Choroid plexus epithelial cell (primary cell): ENCODE data around the gene SMOC2.

Source experiments
- DNase-seq: peaks from one replicate; pipeline ENCODE4 v3.0.0-alpha.2; 2010; ENCODE audit warnings: low read depth
- H3K4me3 ChIP-seq: 2 replicates; pipeline ENCODE4 v1.5.1; 2011; ENCODE audit warnings: low read depth, mild to moderate bottlenecking, control low read depth, low read length, moderate library complexity
- TF ChIP-seq, protein P1 (sequence below): conservative IDR thresholded peaks from 2 replicates; pipeline ENCODE4 v1.5.1; 2011; ENCODE audit warnings: low read depth, mild to moderate bottlenecking, control low read depth, inconsistent platforms, low read length, moderate library complexity

SMOC2 gene

GRCh38 chr6:168440520-168441433 lies at the start of gene SMOC2:
TSS of gene SMOC2 (plus strand) at chr6:168441184. CDS start at chr6:168441371, 187 bp downstream.
- no peak within 1 kb of the TSS for H3K4me3 ChIP-seq
- no peak for DNase-seq
- TF ChIP-seq, protein P1, sequence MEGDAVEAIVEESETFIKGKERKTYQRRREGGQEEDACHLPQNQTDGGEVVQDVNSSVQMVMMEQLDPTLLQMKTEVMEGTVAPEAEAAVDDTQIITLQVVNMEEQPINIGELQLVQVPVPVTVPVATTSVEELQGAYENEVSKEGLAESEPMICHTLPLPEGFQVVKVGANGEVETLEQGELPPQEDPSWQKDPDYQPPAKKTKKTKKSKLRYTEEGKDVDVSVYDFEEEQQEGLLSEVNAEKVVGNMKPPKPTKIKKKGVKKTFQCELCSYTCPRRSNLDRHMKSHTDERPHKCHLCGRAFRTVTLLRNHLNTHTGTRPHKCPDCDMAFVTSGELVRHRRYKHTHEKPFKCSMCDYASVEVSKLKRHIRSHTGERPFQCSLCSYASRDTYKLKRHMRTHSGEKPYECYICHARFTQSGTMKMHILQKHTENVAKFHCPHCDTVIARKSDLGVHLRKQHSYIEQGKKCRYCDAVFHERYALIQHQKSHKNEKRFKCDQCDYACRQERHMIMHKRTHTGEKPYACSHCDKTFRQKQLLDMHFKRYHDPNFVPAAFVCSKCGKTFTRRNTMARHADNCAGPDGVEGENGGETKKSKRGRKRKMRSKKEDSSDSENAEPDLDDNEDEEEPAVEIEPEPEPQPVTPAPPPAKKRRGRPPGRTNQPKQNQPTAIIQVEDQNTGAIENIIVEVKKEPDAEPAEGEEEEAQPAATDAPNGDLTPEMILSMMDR, result no peak

DNA sequence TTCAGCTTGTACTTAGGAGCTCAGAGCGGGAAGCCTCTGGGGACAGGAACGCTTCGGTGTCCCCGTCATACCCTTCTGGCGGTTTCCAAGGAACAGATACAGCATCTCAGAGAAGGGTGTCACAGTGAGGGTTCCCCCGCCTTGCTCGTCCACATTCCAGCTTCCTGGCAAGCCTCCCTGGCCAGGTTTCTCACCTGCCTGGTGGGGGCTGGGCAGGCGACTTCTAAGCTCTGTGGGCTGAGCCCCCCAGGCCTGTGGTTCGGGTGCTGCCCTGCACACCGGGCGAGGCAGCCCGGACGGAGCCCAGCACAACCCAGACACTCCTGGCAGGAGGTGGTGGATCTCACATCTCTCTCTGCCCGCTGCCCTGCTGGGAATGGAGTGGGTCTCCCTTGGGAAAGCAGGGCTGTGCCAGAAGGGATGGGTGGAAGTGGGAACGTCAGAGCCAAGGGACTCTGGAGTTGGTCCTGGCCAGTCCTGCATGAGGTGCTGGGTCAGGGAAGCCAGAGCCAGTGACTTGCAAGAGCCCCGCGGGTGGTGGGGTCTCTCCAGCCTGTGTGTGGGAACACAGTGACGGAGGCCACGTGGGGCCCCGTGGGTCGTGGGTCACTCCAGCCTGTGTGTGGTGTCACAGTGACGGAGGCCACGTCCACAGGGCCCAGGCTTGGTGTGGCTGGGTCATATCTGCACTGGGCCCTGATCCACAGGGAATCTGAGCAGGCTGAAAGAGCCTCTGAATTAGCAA lies 47.7 kb upstream of the SMOC2 start:
- no peak overlapping the region for H3K4me3 ChIP-seq
- TF ChIP-seq, protein P1, result no peak
- no peak for DNase-seq

DNA sequence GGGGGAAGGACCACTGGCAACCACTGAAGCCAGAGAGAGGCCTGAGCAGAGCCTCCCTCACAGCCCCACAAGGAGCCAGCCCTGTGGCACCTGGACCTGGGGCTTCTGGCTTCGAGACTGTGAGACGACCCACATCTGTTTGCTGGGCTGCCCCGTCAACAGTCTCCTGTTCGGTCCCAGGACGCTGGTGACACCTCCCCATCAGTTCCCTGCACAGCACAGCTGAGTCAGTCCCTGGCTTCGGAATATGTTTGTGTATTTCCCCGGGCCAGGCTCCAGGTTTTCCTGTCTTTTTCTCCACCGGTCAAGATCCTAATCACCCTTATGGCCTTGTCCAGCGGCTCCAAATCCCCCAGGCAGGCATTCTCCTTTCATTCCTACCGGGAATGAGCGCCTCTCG lies 46.4 kb upstream of the SMOC2 start:
- DNase-seq, result no peak
- no peak overlapping the region for H3K4me3 ChIP-seq
- TF ChIP-seq, protein P1, result no peak

DNA sequence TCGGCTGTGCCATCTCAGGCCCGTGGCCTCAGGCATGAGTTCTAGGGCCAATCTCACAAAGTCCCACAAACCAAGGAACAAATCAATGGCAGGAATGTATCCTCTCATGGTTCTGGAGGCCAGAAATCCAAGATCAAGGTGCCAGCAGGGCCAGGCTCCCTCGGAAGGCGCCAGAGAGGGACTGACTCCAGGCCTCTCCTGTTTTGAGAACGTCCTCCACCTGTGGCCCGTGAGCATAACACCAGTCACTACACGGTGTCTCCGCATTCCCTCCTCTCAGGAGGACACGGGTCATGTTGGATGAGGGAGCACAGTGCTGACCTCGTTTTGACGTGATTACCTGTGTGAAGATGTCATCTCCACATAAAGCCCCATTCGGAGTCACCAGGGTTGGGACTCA lies 45.0 kb upstream of the SMOC2 start:
- DNase-seq, result no peak
- no peak overlapping the region for H3K4me3 ChIP-seq

DNA sequence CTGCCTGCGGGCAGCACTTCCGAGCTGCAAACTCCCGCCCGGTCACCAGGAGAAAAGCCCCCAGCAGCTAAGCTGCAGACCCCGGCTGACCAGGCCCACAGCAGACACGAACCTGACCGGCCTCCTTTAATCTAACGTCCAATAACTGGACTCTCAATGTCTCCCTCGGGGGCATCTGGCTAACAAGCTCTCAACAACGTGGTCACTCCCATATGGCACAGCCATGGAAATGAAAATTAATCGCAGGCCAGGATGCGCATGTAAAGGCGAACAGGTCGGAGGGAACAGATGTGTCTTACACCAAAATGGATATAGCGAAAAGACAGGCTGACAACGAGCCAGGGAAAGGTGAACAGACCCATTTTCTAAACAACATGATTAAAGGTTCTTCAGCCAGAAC lies 44.4 kb upstream of the SMOC2 start:
- H3K4me3 ChIP-seq, result no peak overlapping the region
- TF ChIP-seq, protein P1, result no peak
- DNase-seq, result no peak

More for the DNA sequence above, 45.0 kb upstream of the SMOC2 start:
- TF ChIP-seq, protein P1, result no peak

DNA sequence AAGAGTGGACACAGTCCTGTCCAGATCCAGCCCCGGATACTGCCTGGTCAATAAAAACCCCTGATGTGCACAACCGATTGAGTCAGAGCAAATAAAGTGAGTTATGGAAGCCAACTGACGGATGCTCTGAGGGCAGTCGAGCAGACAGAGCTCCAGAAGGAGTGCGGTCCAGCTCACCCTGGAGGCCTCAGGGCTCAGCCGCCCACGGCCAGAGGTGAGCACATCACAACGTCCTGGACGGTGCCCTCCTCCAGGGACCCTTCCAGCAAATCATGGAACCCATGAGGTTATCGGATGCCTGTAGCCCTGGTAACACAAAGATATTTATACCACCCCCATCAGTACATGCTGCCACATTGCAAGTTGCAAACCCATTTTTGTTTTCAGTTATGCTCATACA lies 44.0 kb upstream of the SMOC2 start:
- DNase-seq, result no peak
- TF ChIP-seq, protein P1, result no peak
- no peak overlapping the region for H3K4me3 ChIP-seq
